Adrenal gland (tissue), 12 donors: ENCODE measurements around the gene POLK. TPM values are rescaled to one million over a fixed set of nuclear protein-coding genes. Genes with fewer than 3 reads are reported as not detected.

Experiments
- DNase-seq, 7 donors: peaks; one replicate each; pipeline ENCODE4 v3.0.0-alpha.2; 2019 to 2020
- H3K27ac ChIP-seq, 5 donors: fragments of 200-600 bp; sonication (generic) in 4 of 5; 1 replicate in 3 of 5; 2 replicates in 2 of 5; pipeline versions ENCODE4 v1.5.1 to v1.8.0; 2016 to 2020; ENCODE audit warnings: mild to moderate bottlenecking in 1 of 5
- H3K27me3 ChIP-seq: fragments of 200-600 bp; 2 replicates; pipeline ENCODE4 v1.8.0; 2021
- H3K36me3 ChIP-seq, 2 donors: fragments of 200-600 bp; replicated peaks in 1 of 2; 1 replicate in 1 of 2; 2 replicates in 1 of 2; pipeline versions ENCODE4 v1.5.1 to v1.8.0; 2018 to 2022
- H3K4me1 ChIP-seq, 2 donors: fragments of 200-600 bp; replicated peaks in 1 of 2; 1 replicate in 1 of 2; 2 replicates in 1 of 2; pipeline versions ENCODE4 v1.5.1 to v1.8.0; 2018 to 2021
- H3K4me3 ChIP-seq, 4 donors: fragments of 200-600 bp; sonication (generic) in 3 of 4; one replicate each; pipeline ENCODE4 v1.5.1; 2016 to 2018
- H3K9me3 ChIP-seq, 3 donors: fragments of 200-600 bp; sonication (generic) in 1 of 3; replicated peaks in 1 of 3; 1 replicate in 2 of 3; 2 replicates in 1 of 3; pipeline versions ENCODE4 v1.5.1 to v1.8.0; 2016 to 2021
- CTCF ChIP-seq, 6 experiments: fragments of 450-650 bp in 4 of 6; fragments of 200-600 bp in 2 of 6; sonication (generic) in 1 of 6; IDR thresholded peaks; 1 replicate in 5 of 6; 2 replicates in 1 of 6; pipeline versions ENCODE4 v1.5.1 to v1.8.0; 2016 to 2021; ENCODE audit warnings: antibody characterized with exemption in 6 of 6, mild to moderate bottlenecking in 2 of 6, moderate library complexity in 1 of 6
- POLR2A ChIP-seq, 2 donors: fragments of 450-650 bp; IDR thresholded peaks; one replicate each; pipeline ENCODE4 v1.6.1; 2017; ENCODE audit warnings: antibody characterized with exemption in 2 of 2, mild to moderate bottlenecking in 2 of 2, moderate library complexity in 1 of 2
- WGBS, 4 donors: extraction: QIAGEN DNeasy Blood & Tissue Kit in 2 of 4; methylation state at CpG; one replicate each; pipeline versions ENCODE4 v1.1.5 to v1.1.7; 2013 to 2017; 5-methylcytosine and 5-hydroxymethylcytosine counted together
- intact Hi-C, 2 donors: fragments of 100-400 bp; cut with DNase I; formaldehyde crosslinking; loops; one replicate each; pipeline versions ENCODE4 v1.14.1 to v1.15.0; 2022 to 2023
- polyA plus RNA-seq, 3 donors: library from polyadenylated mRNA; stranded (reverse); fragments of 200-250 nt in 2 of 3; fragments of 350-450 nt in 1 of 3; fragmentation: Illumina TruSeq in 1 of 3; extraction: RNeasy Lipid Tissue Mini Kit (QIAGEN cat#74804) in 1 of 3; gene quantifications; one replicate each; pipeline ENCODE4 v1.2.3, GENCODE V29; 2013 to 2014
- total RNA-seq, 9 donors: library from RNA; depleted of rRNA in 4 of 9; stranded (reverse); fragments of >200 nt in 4 of 9; fragments of 120-200 nt in 1 of 9; fragmentation: NEBNext Ultra II Directional in 1 of 9; extraction: Animal tissue kit (Norgen Biotek cat#: 25700) in 1 of 9; gene quantifications; one replicate each; pipeline versions ENCODE4 v1.1.0 to v1.2.4, GENCODE V29; 2013 to 2023
- donor health status: healthy with polysubstance abuse.
- donor health status: Bipolar disorder and iron deficiency.
- donor health status: DM: yes; HTN: yes; CAD: no.
- donor health status: DM: no; HTN: no; CAD: no.
- donor health status: DM: no; HTN: no; CAD: no.
- donor health status: DM: yes; HTN: yes; CAD: no.

POLK gene
- total and polyA plus RNA-seq, 12 donors, result 6.9 to 63.6 (median 36.5) TPM

DNA sequence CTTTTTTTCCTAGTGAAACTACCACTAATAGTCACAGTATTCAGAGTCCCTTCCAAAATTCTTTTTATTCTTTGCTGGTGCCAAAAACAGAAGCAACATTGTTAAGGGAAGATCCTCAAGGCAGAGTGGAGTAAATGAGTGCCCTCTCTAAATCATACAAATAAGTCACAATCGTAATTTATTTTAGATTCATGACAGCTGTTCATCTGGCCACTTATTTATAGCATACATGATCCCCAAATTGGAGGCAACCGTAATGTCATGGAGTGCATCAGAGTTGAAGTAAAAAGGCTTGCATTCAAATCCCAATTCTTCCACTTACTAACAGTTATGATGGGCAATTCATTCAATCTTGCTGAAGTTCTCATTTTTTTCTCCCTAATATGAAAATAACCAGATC is 33.4 kb downstream of the POLK start:
- no peak for TF ChIP-seq POLR2A (IDR thresholded peaks at IDR 0.05)
- no peak for TF ChIP-seq CTCF (IDR thresholded peaks at IDR 0.05)
- no peak overlapping the region for H3K27ac ChIP-seq
- DNase-seq, result no peak
- no peaks in the 10 kb centered on the region for H3K27me3 ChIP-seq
- no peaks in the 10 kb centered on the region for H3K9me3 ChIP-seq
- H3K4me1 ChIP-seq, result no peaks in the 10 kb centered on the region
- H3K36me3 ChIP-seq, result no peaks in the 10 kb centered on the region
- no peak overlapping the region for H3K4me3 ChIP-seq
- intact Hi-C loops, result no loop called here
- 85 to 91% (median 86%) methylated on average over 2 of the region's 2 CpGs for WGBS, 4 donors

DNA sequence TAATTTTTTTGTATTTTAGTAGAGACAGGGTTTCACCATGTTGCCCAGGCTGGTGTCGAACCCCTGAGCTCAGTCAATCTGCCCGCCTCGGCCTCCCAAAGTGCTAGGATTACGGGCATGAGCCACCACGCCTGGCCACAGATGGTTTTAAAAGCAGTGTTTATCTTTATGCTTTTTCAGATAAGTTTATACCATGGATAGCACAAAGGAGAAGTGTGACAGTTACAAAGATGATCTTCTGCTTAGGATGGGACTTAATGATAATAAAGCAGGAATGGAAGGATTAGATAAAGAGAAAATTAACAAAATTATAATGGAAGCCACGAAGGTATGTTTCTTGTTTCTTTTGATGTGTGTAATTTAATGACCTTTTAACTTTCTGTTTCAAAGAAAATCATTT is 35.1 kb downstream of the POLK start:
- Histone ChIP-seq H3K27ac (no peak overlapping the region), H3K27me3 (no peaks in the 10 kb centered on the region), H3K36me3 (no peaks in the 10 kb centered on the region), H3K9me3 (no peaks in the 10 kb centered on the region), H3K4me3 (no peak overlapping the region), H3K4me1 (no peaks in the 10 kb centered on the region)
- intact Hi-C loops, result no loop called here
- TF ChIP-seq CTCF (IDR thresholded peaks at IDR 0.05) (no peak), POLR2A (IDR thresholded peaks at IDR 0.05) (no peak)
- 95 to 98% (median 96%) methylated on average over 6 of the region's 6 CpGs for WGBS, 4 donors
- no peak for DNase-seq

- peaks cover 0 to 6% of the 10 kb centered on the region in 2 donors for H3K36me3 ChIP-seq
- H3K9me3 ChIP-seq, result no peaks in the 10 kb centered on the region
- intact Hi-C loops, result no loop called here
- no peak for TF ChIP-seq POLR2A (IDR thresholded peaks at IDR 0.05)
- DNase-seq, result no peak
- H3K27me3 ChIP-seq, result no peaks in the 10 kb centered on the region
- 83 to 93% (median 93%) methylated on average over 3 of the region's 3 CpGs for WGBS, 4 donors
- no peak overlapping the region for H3K27ac ChIP-seq
- H3K4me3 ChIP-seq, result no peak overlapping the region
- no peaks in the 10 kb centered on the region for H3K4me1 ChIP-seq
Observed at GRCh38 chr5:75547812-75548211, 36.1 kb downstream of the POLK start.

DNA sequence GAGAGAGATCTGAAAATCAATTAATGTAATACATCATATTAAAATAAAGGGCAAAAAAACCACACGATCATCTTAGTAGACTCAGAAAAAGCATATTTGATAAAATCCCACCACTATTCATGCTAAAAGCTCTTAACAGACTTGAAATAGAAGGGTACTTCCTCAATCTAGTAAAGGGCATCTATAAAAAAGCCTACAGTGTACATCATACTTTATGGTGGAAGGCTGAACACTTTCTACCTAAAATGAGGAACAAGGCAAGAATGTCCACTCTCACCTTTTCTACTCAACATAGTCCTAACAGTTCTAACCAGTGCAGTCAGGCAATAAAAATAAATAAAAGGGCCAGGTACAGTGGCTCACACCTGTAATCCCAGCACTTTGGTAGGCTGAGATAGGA is 38.9 kb downstream of the POLK start:
- no peak for TF ChIP-seq CTCF (IDR thresholded peaks at IDR 0.05)
- TF ChIP-seq POLR2A (IDR thresholded peaks at IDR 0.05), result no peak
- Histone ChIP-seq H3K27me3 (no peaks in the 10 kb centered on the region), H3K27ac (no peak overlapping the region), H3K9me3 (no peaks in the 10 kb centered on the region), H3K4me3 (no peak overlapping the region), H3K36me3 (peaks cover 0 to 10% of the 10 kb centered on the region in 2 donors), H3K4me1 (no peaks in the 10 kb centered on the region)
- WGBS, 4 donors, result 94 to 100% (median 97%) methylated on average over 1 of the region's 1 CpG
- intact Hi-C loops, result no loop called here
- no peak for DNase-seq

GRCh38 chr5:75551471-75551870 is 39.8 kb downstream of the POLK start:
- Histone ChIP-seq H3K36me3 (peaks cover 0 to 10% of the 10 kb centered on the region in 2 donors), H3K27ac (no peak overlapping the region), H3K4me3 (no peak overlapping the region), H3K9me3 (no peaks in the 10 kb centered on the region), H3K4me1 (no peaks in the 10 kb centered on the region), H3K27me3 (no peaks in the 10 kb centered on the region)
- no peak for TF ChIP-seq POLR2A (IDR thresholded peaks at IDR 0.05)
- TF ChIP-seq CTCF (IDR thresholded peaks at IDR 0.05), result no peak
- DNase-seq, result no peak
- 93 to 99% (median 94%) methylated on average over 3 of the region's 3 CpGs for WGBS, 4 donors
- intact Hi-C loops, result no loop called here
